ENCODE measurements around the gene CPNE5. TPM values are rescaled to one million over a fixed set of nuclear protein-coding genes. Genes with fewer than 3 reads are reported as not detected.

CPNE5 gene
- total and polyA plus RNA-seq, 9 of the 15 experiments (the other 6 are each of a cell fraction or from before 2014, with no cell fraction given), result 0.14 to 1.0 (median 0.46) TPM; not detected in 2

GRCh38 chr6:36701401-36701991 is 137.7 kb downstream of the CPNE5 start:
- ATAC-seq (peak; percentile 86), FAIRE-seq (peak; percentile 67), DNase-seq (ENCODE audit: extremely low read depth in 1 of 4, low spot score in 3 of 4) (peak in 1 of 4 experiments; percentile 37)
- Histone ChIP-seq H3K27ac (ENCODE audit: extremely low read depth, low read depth, low read length) (no peak overlapping the region), H4K20me1 (replicated peaks; ENCODE audit: control insufficient read depth, insufficient read depth, low read length) (peaks cover 6% of the 10 kb centered on the region; the same call in 1 of the 2 replicates), H3K4me2 (ENCODE audit: insufficient read depth, low read length) (no peak overlapping the region), H3K36me3 (ENCODE audit: control insufficient read depth, insufficient read depth, low read length) (no peaks in the 10 kb centered on the region), H3K9me3 (replicated peaks; ENCODE audit: control insufficient read depth, insufficient read depth, low read depth, low read length) (no peaks in the 10 kb centered on the region), H3K27me3 (ENCODE audit: control insufficient read depth in 2 of 2, insufficient read depth in 2 of 2, low read length in 2 of 2) (peaks cover 33 to 67% of the 10 kb centered on the region in 2 experiments), H3K79me2 (ENCODE audit: control insufficient read depth, insufficient read depth, low read length) (no peaks in the 10 kb centered on the region), H3K4me3 (no peak overlapping the region), H3K9ac (ENCODE audit: insufficient read depth in 1 of 2, low read depth in 2 of 2, low read length in 2 of 2) (no peak overlapping the region), H3K4me1 (replicated peaks in 1 of 2; ENCODE audit: control insufficient read depth in 2 of 2, insufficient read depth in 2 of 2, low read length in 2 of 2) (peaks cover 0 to 5% of the 10 kb centered on the region in 2 experiments; a peak in 2 of 5 replicates), H2AFZ (ENCODE audit: low read depth, low read length) (no peak overlapping the region), H3K9me1 (ENCODE audit: control insufficient read depth, insufficient read depth, low read length) (peaks cover 3% of the 10 kb centered on the region)
- in situ Hi-C loops (cut with MboI), result no loop called here
- no TSS peak for BruUV-seq (replicated peaks)
- 50% methylated on average over 3 of the region's 3 CpGs for WGBS (ENCODE audit: insufficient coverage, low coverage, missing lambda C conversion rate)
- CTCF ChIA-PET (ENCODE audit: low intra/inter-chr PET ratio), result interaction anchor here (0.6 kb wide), 1 partner anchor 86 kb away, joined by 3 read pairs; no protein-coding TSS in a partner anchor
- intact Hi-C loops (cut with micrococcal nuclease), result loop anchor here (5.0 kb wide), 1 partner anchor 84 kb away; no protein-coding TSS in a partner anchor
- POLR2A ChIA-PET, result interaction anchor here (0.9 kb wide), 1 partner anchor 8 kb away, joined by 3 read pairs; no protein-coding TSS in a partner anchor
- peak; percentile 49; the same call in 1 of the 2 replicates for TF ChIP-seq ZNF436 (CRISPR knock-in tag; IDR thresholded peaks at IDR 0.05)
- peak; percentile 58 to 70 (median 66) for TF ChIP-seq CTCF (IDR thresholded peaks at IDR 0.05 in 2 of 3, conservative IDR thresholded peaks at IDR 0.05 in 1 of 3; ENCODE audit: insufficient read depth in 2 of 3, low read depth in 1 of 3, low read length in 3 of 3)
- TF ChIP-seq RBM25 (IDR thresholded peaks at IDR 0.05; ENCODE audit: low read depth, low read length, severe bottlenecking), result peak; percentile 85
- TF ChIP-seq CBX1 (IDR thresholded peaks at IDR 0.05; ENCODE audit: low read depth), result peak; percentile 46; the same call in 1 of the 2 replicates
- TF ChIP-seq ZNF696 (CRISPR knock-in tag; conservative IDR thresholded peaks at IDR 0.05), result no peak
- no peak for TF ChIP-seq SRSF3 (IDR thresholded peaks at IDR 0.05; ENCODE audit: insufficient read depth, low read length)
- peak; percentile 91 for TF ChIP-seq ZFP36 (IDR thresholded peaks at IDR 0.05; ENCODE audit: low read depth, low read length, partially characterized antibody)
- no peak for TF ChIP-seq TFE3 (CRISPR knock-in tag; IDR thresholded peaks at IDR 0.05)
- 0 out of 2 replicates have a peak, but pooled peaks have one; percentile 24 for TF ChIP-seq CTBP1 (IDR thresholded peaks at IDR 0.05; ENCODE audit: borderline replicate concordance)
- TF ChIP-seq E2F3 (CRISPR knock-in tag; IDR thresholded peaks at IDR 0.05), result peak; percentile 67; the same call in 1 of the 2 replicates
- TF ChIP-seq BCOR (IDR thresholded peaks at IDR 0.05), result peak; percentile 91; the same call in 1 of the 2 replicates
- peak; percentile 58; the same call in 1 of the 2 replicates for TF ChIP-seq STAG1 (CRISPR knock-in tag; IDR thresholded peaks at IDR 0.05; ENCODE audit: borderline replicate concordance)
- TF ChIP-seq ZNF311 (CRISPR knock-in tag; IDR thresholded peaks at IDR 0.05), result no peak
- TF ChIP-seq DEAF1 (CRISPR knock-in tag; IDR thresholded peaks at IDR 0.05), result peak; percentile 30; the same call in 1 of the 2 replicates
- no peak for TF ChIP-seq MLX (CRISPR knock-in tag; conservative IDR thresholded peaks at IDR 0.05)
- no peak for TF ChIP-seq ZNF146 (CRISPR knock-in tag; IDR thresholded peaks at IDR 0.05; ENCODE audit: unreplicated experiment)
